GM21529 (cell line): ENCODE data around the gene TXNL4B.

Experiments used
- ATAC-seq: cut with Tn5 transposase; IDR thresholded peaks from one replicate; pipeline ENCODE4 v1.9.1; 2021; ENCODE audit not compliant: unreplicated experiment

TXNL4B gene

DNA sequence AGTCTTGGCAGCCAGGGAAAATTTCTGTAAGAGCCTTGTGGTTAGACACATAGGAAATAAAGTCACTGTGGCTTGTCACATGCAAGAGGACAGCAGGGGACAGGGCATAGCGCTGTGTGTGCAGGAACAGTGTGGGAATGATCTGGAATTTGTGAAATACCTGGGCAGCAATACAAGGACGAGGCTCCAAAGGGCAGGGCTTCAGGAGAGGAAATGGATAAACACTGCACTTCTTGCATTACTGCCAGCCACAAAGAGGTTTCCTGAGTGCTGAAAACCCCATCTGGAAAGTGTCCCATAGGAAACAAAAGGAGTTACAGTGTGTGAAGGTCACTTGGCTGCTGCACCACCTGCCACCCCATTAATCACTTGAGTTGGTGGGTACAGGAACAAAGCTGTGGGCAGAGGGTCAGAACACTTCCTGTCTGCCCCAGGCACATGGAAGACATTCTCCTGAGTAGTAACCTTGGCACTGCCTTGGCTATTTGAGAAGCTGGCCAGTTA is 51.2 kb downstream of the TXNL4B start:
- no peak for ATAC-seq

DNA sequence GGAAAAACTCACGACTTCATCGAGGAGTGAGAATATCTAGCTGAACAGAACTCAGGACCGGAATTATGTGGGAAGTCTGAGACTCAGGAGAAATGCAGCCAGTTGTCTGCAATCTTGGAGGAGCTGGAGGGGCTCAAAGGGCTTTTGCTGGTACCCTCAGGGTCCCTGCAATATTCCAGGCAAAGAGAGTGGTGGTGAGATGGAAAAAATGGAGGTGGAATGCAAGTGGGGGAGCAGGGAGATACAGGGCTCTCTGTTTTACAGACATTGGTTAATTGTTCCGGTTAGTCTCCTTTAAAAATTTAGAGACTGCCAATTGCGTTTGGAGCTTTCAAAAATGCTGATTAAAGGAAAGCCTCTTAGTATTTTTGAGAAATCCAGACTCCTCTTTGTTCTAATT is 57.3 kb downstream of the TXNL4B start:
- ATAC-seq, result no peak
